ENCODE data around the gene U2AF1L4.

- TF ChIP-seq, protein P1, sequence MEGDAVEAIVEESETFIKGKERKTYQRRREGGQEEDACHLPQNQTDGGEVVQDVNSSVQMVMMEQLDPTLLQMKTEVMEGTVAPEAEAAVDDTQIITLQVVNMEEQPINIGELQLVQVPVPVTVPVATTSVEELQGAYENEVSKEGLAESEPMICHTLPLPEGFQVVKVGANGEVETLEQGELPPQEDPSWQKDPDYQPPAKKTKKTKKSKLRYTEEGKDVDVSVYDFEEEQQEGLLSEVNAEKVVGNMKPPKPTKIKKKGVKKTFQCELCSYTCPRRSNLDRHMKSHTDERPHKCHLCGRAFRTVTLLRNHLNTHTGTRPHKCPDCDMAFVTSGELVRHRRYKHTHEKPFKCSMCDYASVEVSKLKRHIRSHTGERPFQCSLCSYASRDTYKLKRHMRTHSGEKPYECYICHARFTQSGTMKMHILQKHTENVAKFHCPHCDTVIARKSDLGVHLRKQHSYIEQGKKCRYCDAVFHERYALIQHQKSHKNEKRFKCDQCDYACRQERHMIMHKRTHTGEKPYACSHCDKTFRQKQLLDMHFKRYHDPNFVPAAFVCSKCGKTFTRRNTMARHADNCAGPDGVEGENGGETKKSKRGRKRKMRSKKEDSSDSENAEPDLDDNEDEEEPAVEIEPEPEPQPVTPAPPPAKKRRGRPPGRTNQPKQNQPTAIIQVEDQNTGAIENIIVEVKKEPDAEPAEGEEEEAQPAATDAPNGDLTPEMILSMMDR (conservative IDR thresholded peaks at IDR 0.05; ENCODE audit: low read length): no peak
- no peak for TF ChIP-seq EZH2phosphoT487 (IDR thresholded peaks at IDR 0.05; ENCODE audit: borderline replicate concordance, low read depth, low read length)
These were observed 29.8 kb upstream of the U2AF1L4 start for GRCh38 chr19:35775046-35775297.

Data from OCI-LY7 (cell line).